HEK293T (cell line): ENCODE data around the gene CALHM3.

ENCODE experiments used
- ARNT ChIP-seq: fragments of 450-650 bp; IDR thresholded peaks from 2 replicates; pipeline ENCODE4 v1.6.1; 2017; ENCODE audit warnings: mild to moderate bottlenecking
- BHLHE40 ChIP-seq: fragments of 450-650 bp; IDR thresholded peaks from 2 replicates; pipeline ENCODE4 v1.6.1; 2016; ENCODE audit warnings: mild to moderate bottlenecking, moderate library complexity, borderline replicate concordance
- CTBP1 ChIP-seq: fragments of 450-650 bp; IDR thresholded peaks from 2 replicates; pipeline ENCODE4 v1.6.1; 2016; ENCODE audit warnings: borderline replicate concordance
- ELF4 ChIP-seq: fragments of 450-650 bp; IDR thresholded peaks from 2 replicates; pipeline ENCODE4 v1.6.1; 2017; ENCODE audit warnings: antibody characterized with exemption
- FOXA1 ChIP-seq: fragments of 450-650 bp; IDR thresholded peaks from 2 replicates; pipeline ENCODE4 v1.6.1; 2016; ENCODE audit warnings: mild to moderate bottlenecking
- FOXK2 ChIP-seq: fragments of 450-650 bp; IDR thresholded peaks from 2 replicates; pipeline ENCODE4 v1.6.1; 2016; ENCODE audit warnings: mild to moderate bottlenecking
- FOXM1 ChIP-seq: fragments of 450-650 bp; IDR thresholded peaks from 2 replicates; pipeline ENCODE4 v1.6.1; 2017; ENCODE audit warnings: mild to moderate bottlenecking, borderline replicate concordance
- HDGF ChIP-seq: fragments of 450-650 bp; IDR thresholded peaks from 2 replicates; pipeline ENCODE4 v1.6.1; 2017; ENCODE audit warnings: antibody characterized with exemption, borderline replicate concordance
- NFRKB ChIP-seq: fragments of 450-650 bp; IDR thresholded peaks from 2 replicates; pipeline ENCODE4 v1.6.1; 2016; ENCODE audit warnings: mild to moderate bottlenecking, moderate library complexity
- SP1 ChIP-seq: fragments of 450-650 bp; IDR thresholded peaks from 2 replicates; pipeline ENCODE4 v1.6.1; 2017
- SUZ12 ChIP-seq: fragments of 450-650 bp; IDR thresholded peaks from 2 replicates; pipeline ENCODE4 v1.6.1; 2016; ENCODE audit warnings: mild to moderate bottlenecking
- TARDBP ChIP-seq: fragments of 450-650 bp; IDR thresholded peaks from 2 replicates; pipeline ENCODE4 v1.6.1; 2016
- ZNF384 ChIP-seq: fragments of 450-650 bp; IDR thresholded peaks from 2 replicates; pipeline ENCODE4 v1.6.1; 2016
- TF ChIP-seq, protein P1 (sequence below): fragments of 450-650 bp; IDR thresholded peaks from 2 replicates; pipeline ENCODE4 v1.6.1; 2016

DNA sequence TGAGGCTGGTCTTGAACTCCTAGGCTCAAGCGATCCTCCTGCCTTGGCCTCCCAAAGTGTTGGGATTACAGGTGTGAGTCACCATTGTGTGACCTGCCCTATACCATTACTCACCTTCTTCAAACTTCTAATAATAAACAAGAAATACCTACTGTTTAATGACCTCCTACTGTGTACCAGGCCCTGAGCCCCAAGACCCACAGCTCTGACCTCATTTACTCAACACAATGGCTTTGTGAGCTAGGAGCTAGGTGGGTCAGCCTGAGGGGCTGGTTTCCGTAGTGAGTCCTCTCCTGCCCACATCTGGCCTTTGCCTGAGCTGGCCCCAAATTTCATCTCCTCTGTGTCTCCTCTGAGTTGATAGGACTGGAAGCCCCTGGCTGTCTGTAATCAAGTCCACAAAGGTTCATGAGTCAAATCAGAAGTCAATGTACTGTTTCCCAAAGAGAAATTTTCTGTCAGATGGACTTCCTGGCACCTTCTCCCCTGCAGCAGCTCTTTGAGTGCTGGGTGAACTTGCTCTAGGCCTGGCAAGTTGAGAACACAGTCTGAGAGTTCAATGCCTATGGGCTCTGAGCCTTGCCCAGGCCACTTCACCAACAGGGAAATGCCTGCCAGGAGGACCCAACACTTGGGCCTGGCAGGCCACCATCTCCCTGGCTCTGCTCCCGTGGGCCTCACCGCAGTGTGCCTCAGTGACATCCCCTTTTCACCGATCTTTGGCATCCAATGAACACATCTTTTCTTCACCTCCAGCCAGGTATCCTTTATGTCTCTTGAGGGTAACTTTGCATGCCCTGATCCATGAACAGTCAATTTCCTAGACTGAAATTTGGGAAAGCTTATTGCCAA lies 38.4 kb upstream of the CALHM3 start:
- TF ChIP-seq SP1 (no peak), FOXM1 (no peak), HDGF (no peak), ARNT (no peak), FOXA1 (no peak), NFRKB (no peak), ELF4 (no peak), SUZ12 (no peak), TARDBP (no peak), BHLHE40 (no peak), ZNF384 (no peak), FOXK2 (no peak), CTBP1 (no peak)
- TF ChIP-seq, protein P1, sequence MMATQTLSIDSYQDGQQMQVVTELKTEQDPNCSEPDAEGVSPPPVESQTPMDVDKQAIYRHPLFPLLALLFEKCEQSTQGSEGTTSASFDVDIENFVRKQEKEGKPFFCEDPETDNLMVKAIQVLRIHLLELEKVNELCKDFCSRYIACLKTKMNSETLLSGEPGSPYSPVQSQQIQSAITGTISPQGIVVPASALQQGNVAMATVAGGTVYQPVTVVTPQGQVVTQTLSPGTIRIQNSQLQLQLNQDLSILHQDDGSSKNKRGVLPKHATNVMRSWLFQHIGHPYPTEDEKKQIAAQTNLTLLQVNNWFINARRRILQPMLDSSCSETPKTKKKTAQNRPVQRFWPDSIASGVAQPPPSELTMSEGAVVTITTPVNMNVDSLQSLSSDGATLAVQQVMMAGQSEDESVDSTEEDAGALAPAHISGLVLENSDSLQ = no peak
